ENCODE measurements around the gene ZBTB4. TPM values are rescaled to one million over a fixed set of nuclear protein-coding genes. Genes with fewer than 3 reads are reported as not detected.

ZBTB4 gene
- total and polyA plus RNA-seq, 2 experiments from 2014 or later: 3.6 to 11.2 TPM

DNA sequence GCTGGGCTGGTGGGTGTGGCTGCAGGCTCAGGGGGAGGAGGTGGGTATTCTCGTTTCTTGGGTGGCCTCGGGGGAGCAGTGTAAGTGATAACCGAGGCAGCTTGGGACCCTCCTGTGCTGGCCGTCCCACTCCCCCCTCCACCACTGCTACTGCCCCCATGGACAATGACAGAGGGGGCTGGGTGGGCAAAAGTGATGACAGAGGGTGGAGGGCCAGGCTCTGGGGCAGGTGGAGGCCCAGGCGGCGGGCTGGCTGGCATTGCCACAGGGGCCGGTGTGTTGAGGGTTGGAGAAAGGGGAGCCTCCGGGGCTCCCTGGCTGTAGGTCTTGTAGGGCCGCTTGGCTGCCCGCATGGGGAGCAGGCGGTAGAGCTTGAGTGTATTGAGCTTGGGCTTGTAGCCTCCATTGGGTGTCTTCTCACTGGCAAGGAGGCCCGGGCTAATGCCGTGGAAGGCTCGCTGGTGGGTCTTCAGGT is 16.0 kb downstream of the ZBTB4 start (continued):
- TF ChIP-seq, protein P1, sequence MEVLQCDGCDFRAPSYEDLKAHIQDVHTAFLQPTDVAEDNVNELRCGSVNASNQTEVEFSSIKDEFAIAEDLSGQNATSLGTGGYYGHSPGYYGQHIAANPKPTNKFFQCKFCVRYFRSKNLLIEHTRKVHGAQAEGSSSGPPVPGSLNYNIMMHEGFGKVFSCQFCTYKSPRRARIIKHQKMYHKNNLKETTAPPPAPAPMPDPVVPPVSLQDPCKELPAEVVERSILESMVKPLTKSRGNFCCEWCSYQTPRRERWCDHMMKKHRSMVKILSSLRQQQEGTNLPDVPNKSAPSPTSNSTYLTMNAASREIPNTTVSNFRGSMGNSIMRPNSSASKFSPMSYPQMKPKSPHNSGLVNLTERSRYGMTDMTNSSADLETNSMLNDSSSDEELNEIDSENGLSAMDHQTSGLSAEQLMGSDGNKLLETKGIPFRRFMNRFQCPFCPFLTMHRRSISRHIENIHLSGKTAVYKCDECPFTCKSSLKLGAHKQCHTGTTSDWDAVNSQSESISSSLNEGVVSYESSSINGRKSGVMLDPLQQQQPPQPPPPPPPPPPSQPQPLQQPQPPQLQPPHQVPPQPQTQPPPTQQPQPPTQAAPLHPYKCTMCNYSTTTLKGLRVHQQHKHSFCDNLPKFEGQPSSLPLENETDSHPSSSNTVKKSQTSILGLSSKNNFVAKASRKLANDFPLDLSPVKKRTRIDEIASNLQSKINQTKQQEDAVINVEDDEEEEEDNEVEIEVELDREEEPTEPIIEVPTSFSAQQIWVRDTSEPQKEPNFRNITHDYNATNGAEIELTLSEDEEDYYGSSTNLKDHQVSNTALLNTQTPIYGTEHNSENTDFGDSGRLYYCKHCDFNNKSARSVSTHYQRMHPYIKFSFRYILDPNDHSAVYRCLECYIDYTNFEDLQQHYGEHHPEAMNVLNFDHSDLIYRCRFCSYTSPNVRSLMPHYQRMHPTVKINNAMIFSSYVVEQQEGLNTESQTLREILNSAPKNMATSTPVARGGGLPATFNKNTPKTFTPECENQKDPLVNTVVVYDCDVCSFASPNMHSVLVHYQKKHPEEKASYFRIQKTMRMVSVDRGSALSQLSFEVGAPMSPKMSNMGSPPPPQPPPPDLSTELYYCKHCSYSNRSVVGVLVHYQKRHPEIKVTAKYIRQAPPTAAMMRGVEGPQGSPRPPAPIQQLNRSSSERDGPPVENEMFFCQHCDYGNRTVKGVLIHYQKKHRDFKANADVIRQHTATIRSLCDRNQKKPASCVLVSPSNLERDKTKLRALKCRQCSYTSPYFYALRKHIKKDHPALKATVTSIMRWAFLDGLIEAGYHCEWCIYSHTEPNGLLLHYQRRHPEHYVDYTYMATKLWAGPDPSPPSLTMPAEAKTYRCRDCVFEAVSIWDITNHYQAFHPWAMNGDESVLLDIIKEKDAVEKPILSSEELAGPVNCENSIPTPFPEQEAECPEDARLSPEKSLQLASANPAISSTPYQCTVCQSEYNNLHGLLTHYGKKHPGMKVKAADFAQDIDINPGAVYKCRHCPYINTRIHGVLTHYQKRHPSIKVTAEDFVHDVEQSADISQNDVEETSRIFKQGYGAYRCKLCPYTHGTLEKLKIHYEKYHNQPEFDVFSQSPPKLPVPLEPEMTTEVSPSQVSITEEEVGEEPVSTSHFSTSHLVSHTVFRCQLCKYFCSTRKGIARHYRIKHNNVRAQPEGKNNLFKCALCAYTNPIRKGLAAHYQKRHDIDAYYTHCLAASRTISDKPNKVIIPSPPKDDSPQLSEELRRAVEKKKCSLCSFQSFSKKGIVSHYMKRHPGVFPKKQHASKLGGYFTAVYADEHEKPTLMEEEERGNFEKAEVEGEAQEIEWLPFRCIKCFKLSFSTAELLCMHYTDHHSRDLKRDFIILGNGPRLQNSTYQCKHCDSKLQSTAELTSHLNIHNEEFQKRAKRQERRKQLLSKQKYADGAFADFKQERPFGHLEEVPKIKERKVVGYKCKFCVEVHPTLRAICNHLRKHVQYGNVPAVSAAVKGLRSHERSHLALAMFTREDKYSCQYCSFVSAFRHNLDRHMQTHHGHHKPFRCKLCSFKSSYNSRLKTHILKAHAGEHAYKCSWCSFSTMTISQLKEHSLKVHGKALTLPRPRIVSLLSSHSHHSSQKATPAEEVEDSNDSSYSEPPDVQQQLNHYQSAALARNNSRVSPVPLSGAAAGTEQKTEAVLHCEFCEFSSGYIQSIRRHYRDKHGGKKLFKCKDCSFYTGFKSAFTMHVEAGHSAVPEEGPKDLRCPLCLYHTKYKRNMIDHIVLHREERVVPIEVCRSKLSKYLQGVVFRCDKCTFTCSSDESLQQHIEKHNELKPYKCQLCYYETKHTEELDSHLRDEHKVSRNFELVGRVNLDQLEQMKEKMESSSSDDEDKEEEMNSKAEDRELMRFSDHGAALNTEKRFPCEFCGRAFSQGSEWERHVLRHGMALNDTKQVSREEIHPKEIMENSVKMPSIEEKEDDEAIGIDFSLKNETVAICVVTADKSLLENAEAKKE (CRISPR knock-in tag; IDR thresholded peaks at IDR 0.05): no peak

DNA sequence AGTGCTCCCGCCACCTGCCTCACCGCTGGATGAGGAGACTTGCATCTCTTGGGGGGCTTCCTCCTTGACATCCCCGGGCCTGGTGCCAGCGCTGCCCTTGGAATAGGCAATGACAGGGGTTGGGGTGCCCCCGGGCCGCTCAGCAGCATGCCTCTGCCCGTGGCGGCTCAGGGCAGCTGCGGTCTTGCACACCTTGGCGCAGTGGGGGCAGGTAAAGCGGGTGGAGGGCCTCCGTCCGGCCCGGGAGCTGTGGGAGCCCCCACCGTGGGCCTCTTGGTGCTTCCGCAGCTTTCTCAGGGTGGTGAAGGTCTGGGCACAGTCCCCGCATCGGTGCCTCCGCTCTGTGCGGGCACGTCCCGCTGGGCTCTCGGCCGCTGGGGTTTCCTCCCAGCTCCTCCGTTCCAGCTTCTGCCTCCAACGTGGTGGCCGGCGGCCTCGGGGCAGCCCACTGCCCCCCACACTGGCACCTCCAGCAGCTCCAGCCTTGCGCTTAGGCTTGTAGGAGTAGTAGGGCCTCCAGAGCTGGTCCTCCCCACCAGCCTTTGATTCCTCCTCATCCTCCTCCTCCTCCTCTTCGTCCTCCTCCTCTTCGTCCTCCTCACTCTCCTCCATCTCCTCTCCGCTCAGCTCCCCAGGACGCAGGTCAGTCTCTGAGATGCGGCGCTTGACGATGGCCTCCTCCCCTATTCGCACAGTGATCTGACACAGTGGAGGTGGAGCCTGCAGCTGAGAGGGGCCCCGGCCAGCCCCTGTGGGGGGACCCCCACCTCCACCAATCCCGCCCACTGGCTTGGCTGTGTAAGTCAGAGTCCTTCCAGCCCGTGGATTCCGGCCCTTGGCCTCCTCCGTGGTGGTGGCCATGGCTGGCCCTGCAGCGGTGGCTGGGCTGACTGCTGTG is 16.7 kb downstream of the ZBTB4 start:
- Histone ChIP-seq H3K27ac (ENCODE audit: low read depth) (no peak overlapping the region), H3K4me3 (no peak overlapping the region), H3K36me3 (ENCODE audit: insufficient read depth) (no peaks in the 10 kb centered on the region), H2AFZ (no peak overlapping the region), H3K27me3 (ENCODE audit: insufficient read depth) (no peaks in the 10 kb centered on the region), H4K20me1 (replicated peaks; ENCODE audit: insufficient read depth) (no peaks in the 10 kb centered on the region), H3K4me2 (no peak overlapping the region), H3K79me2 (replicated peaks; ENCODE audit: insufficient read depth) (no peaks in the 10 kb centered on the region), H3K4me1 (ENCODE audit: insufficient read depth) (peaks cover 15% of the 10 kb centered on the region; the same call in 1 of the 2 replicates), H3F3A (replicated peaks; ENCODE audit: low read depth) (0 out of 2 replicates have a peak, but pooled peaks cover 5% of the 10 kb centered on the region), H3K9me2 (ENCODE audit: insufficient read depth) (peaks cover 4% of the 10 kb centered on the region; the same call in 1 of the 2 replicates)
- peaks cover 22% of the 10 kb centered on the region for H3K4me1 Mint-ChIP-seq
- H3K36me3 Mint-ChIP-seq (ENCODE audit: low read depth): peaks cover 11% of the 10 kb centered on the region
- TF ChIP-seq NANOG (IDR thresholded peaks at IDR 0.05; ENCODE audit: borderline replicate concordance) (no peak), ZNF114 (CRISPR knock-in tag; IDR thresholded peaks at IDR 0.05) (no peak), STAT1 (IDR thresholded peaks at IDR 0.05; ENCODE audit: unreplicated experiment) (no peak), EZH2phosphoT487 (IDR thresholded peaks at IDR 0.05; ENCODE audit: unreplicated experiment) (no peak)
- no peak overlapping the region for H3K4me3 Mint-ChIP-seq
- H3K9me3 Mint-ChIP-seq: no peaks in the 10 kb centered on the region
- H3K27me3 Mint-ChIP-seq (ENCODE audit: insufficient read depth, low read depth, poor library complexity): peaks cover 17% of the 10 kb centered on the region
- H3K27ac Mint-ChIP-seq: no peak overlapping the region
- DNase-seq (ENCODE audit: low spot score) (no peak), ATAC-seq (no peak)
